Sigmoid colon (tissue), 3 donors: ENCODE measurements around the gene UBE3C.

Source experiments
- CTCF ChIP-seq, 4 experiments: fragments of 450-650 bp in 3 of 4; fragments of 200-600 bp in 1 of 4; IDR thresholded peaks; one replicate each; pipeline ENCODE4 v1.5.1; 2016 to 2019; ENCODE audit warnings: antibody characterized with exemption in 4 of 4, mild to moderate bottlenecking in 3 of 4, moderate library complexity in 2 of 4
- POLR2A ChIP-seq, 2 donors: fragments of 450-650 bp; IDR thresholded peaks; one replicate each; pipeline ENCODE4 v1.6.1; 2016; ENCODE audit warnings: antibody characterized with exemption in 2 of 2, mild to moderate bottlenecking in 2 of 2, moderate library complexity in 2 of 2

DNA sequence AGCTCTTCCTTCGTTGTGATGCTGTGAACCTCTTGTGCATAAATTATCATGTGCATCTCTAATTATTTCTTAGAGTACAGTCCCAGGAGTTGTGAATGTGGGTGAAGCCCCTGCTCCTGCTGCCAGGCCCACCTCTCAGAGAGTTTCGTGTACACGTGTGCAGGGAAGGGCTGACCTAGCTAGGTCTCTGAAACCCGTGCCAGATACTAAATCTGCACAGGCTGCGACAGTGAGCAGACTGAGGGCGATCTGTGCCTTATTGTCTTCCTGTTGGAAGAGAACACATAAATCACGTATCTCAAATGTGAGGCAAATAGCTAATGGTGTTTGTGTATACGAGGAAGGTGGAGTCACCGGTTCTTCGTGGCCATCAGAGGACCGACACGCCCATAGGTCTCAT is 126.3 kb downstream of the UBE3C start:
- TF ChIP-seq CTCF (IDR thresholded peaks at IDR 0.05) (no peak), POLR2A (IDR thresholded peaks at IDR 0.05) (no peak)
